SK-N-SH (cell line): Measurements from ENCODE around the gene TESK1.
"Not testable (repeated sequence)": the region's sequence is repeated elsewhere in the genome, so short reads cannot be mapped to it uniquely, and the experiment has no call there.

Experiments
- MXI1 ChIP-seq: IDR thresholded peaks from 2 replicates; pipeline ENCODE4 v1.6.1; 2012; ENCODE audit warnings: mild to moderate bottlenecking, low read depth, low read length, improper control_type of control experiment
- RXRA ChIP-seq: IDR thresholded peaks from 2 replicates; pipeline ENCODE4 v1.4.0; 2012; ENCODE audit warnings: low read depth, mild to moderate bottlenecking, borderline replicate concordance

- not testable (repeated sequence) for TF ChIP-seq MXI1, RXRA
Measured at GRCh38 chr9:35588506-35588905, 16.6 kb upstream of the TESK1 start.
